Mesodermal cell (in vitro differentiated cells): ENCODE measurements around the gene HOMER3.

ENCODE experiments used
- H3K27ac ChIP-seq: 2 replicates; pipeline ENCODE4 v1.7.0; 2013; ENCODE audit warnings: mild to moderate bottlenecking, low read depth, low read length, moderate library complexity; ENCODE audit not compliant: severe bottlenecking
- H3K36me3 ChIP-seq: 2 replicates; pipeline ENCODE4 v1.7.1; 2013; ENCODE audit warnings: mild to moderate bottlenecking, low read length, moderate library complexity; ENCODE audit not compliant: control insufficient read depth, insufficient read depth
- H3K4me1 ChIP-seq: one replicate; pipeline ENCODE4 v1.7.1; 2013; ENCODE audit warnings: mild to moderate bottlenecking, low read length; ENCODE audit not compliant: insufficient read depth, control insufficient read depth, poor library complexity, severe bottlenecking
- H3K4me3 ChIP-seq: 2 replicates; pipeline ENCODE4 v1.7.0; 2013; ENCODE audit warnings: low read length, control low read depth, mild to moderate bottlenecking; ENCODE audit not compliant: insufficient read depth, poor library complexity, severe bottlenecking; ENCODE audit errors: extremely low read depth
- H3K9me3 ChIP-seq: 2 replicates; pipeline ENCODE4 v1.7.1; 2013; ENCODE audit warnings: mild to moderate bottlenecking, low read length, moderate library complexity; ENCODE audit not compliant: control insufficient read depth
- WGBS, 2 experiments: methylation state at CpG; one replicate each; pipeline ENCODE4 v1.1.5; 2013; ENCODE audit warnings: missing lambda C conversion rate in 2 of 2; ENCODE audit not compliant: insufficient coverage in 2 of 2; 5-methylcytosine and 5-hydroxymethylcytosine counted together

The HOMER3 gene

DNA sequence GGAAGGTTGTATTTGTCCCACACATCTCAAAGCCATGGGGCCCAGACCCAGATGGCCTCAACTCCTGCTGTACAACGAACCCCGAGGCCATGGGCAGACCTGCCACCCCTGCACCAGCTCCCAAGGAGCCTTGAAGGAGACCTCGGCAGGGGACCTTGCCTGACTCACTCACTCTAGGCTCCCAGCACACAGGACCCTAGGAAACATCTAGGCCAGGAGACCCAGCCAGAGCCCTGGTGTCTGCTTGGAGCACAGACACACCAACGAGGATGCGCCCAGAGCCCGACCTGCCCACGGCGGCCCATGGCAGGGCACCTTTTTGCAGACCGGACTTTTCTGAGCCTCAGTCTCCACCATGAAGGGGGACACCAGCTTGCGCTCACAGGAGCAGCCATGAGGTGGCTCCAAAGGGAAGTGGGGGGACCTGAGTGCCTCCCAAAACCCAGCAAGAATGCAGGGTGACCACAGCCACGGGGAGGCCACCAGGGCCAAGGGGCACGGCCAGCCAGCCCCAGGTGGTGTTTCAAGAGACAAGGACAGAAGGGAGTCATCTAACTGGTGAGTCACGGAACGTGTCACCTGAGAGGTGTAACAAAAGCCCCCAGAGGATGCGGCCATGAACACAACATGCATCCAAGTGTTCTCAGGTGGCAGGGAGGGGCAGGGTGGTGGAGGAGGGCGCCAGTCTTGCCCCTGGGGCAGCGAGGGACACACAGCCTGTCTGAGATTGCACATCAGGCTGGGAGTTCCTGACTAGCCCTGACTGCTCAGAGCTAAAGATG, 40.1 kb downstream of the HOMER3 start:
- no peak overlapping the region for H3K4me3 ChIP-seq
- no peaks in the 10 kb centered on the region for H3K9me3 ChIP-seq
- H3K27ac ChIP-seq, result no peak overlapping the region
- WGBS, 2 experiments, result 92 to 95% methylated on average over 10 to 17 of the region's 17 CpGs
- H3K36me3 ChIP-seq, result peaks cover 45% of the 10 kb centered on the region
- H3K4me1 ChIP-seq, result peaks cover 7% of the 10 kb centered on the region

DNA sequence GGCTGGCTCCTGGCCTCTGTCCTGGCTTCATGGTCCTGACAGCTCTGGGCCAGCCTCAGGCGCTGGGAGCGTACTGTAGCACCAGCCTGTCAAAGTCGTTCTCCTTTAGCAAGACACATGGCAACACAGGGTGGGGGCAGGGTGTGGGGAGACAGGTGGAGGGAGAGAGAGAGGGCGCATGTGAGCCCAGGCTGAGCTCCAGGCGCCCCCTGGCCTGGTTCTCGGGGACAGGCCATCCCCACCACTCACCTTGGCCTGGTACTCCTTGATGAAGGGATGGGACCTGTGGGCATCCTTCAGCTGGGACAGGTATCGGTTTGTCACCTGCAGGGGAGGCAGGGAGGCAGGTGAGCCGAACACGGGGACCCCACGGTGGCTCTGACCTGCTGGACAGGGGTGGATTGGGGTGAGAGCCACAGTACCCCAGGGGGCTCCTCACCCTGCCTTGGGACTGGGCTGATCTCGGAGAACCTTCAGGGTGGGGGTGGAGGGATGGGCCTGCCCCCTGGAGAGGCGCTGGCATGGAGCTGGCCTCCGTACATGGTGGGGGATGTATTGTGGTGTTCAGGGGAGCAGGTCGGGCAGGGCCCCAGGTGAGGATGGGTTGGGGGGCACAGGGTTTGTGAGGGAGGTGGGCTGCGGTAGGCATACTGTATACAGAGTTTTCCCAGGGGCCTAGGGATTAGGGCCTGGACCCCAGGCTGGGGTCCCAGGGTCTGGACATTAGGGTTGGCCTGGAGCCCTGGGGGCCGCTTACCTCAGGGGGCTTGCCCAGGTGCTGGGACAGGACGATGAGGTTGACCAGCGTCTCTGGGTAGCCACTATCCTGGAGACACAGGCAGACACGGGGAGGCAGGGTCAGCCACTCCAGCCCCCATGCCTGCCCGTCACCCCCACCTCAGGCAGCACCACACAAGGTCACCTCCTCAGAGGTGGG, 41.1 kb downstream of the HOMER3 start:
- peaks cover 7% of the 10 kb centered on the region for H3K4me1 ChIP-seq
- WGBS, 2 experiments, result 93 to 96% methylated on average over 12 to 17 of the region's 20 CpGs
- H3K36me3 ChIP-seq, result peaks cover 40% of the 10 kb centered on the region

DNA sequence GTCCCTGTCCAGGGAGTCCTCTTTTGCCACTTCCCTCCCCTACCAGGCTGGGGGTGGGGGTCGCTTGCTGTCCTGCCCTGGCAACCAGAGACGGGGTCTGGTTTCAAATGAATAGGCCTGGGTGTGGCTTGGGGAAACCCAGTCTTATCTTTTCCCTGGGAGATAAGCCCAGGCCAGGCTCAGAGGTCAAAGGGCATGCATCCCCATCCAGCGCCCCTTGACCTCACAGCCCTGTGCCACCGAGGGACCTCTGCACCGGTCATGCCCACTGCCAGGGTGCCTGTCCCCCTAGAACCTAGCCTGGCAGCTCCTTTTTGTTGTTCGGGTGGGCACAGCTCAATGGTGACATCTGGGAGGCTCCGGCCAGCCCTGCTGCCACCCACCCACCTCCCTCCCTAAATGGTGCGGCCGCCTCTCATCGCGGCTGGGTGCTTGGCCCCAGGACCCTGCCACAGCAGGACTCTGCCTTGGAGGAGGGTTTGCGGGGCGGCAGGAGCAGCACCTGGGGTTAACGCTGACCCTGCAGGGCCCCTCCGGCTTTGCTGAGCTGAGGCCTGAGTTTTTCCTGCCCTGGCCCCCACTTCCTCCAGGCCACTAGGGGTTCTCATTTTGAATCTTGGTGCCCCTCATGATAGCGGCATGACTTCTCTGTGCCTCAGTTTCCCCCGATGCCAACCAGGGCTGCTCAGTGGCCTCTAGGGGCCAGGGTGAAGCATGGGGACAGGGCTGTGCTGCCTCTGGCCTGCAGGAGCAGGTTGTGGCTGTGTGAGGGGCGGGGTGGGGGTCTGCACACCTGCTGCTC, 42.2 kb downstream of the HOMER3 start:
- WGBS, 2 experiments, result 83 to 86% methylated on average over 13 to 15 of the region's 18 CpGs
- peaks cover 32% of the 10 kb centered on the region for H3K36me3 ChIP-seq
- peak overlapping the region; percentile 33 for H3K27ac ChIP-seq
- no peak overlapping the region for H3K4me3 ChIP-seq
- H3K9me3 ChIP-seq, result no peaks in the 10 kb centered on the region
- peaks cover 14% of the 10 kb centered on the region for H3K4me1 ChIP-seq

More for the DNA sequence above, 41.1 kb downstream of the HOMER3 start:
- Histone ChIP-seq H3K9me3 (no peaks in the 10 kb centered on the region), H3K4me3 (no peak overlapping the region), H3K27ac (no peak overlapping the region)

DNA sequence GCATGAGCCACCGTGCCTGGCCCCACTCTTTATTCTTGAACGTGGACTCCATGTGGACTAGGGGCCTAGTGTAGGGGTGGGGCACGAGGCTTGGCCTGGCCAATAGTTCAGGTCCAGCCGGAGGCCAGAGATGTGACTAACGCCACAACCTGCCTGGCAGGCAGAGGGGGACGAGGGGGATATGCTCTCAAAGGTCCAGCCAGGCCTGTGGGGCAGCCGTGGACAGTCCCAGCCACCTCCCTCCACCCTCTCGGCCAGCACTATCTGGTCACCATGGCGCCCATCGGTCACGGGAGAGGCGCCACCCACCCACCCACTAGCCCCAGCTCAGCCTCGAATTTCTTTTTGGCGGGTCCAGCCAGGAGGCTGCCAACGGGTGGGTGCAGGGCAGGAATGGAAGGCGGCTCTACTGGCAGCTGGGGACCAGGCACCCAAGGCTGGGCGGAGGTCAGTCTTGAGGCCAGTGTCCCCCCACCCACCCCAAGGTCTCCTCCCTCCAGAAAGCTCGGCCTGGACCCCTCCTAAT, 42.9 kb downstream of the HOMER3 start:
- peak overlapping the region; percentile 33 for H3K27ac ChIP-seq
- 74 to 78% methylated on average over 13 to 15 of the region's 18 CpGs for WGBS, 2 experiments

DNA sequence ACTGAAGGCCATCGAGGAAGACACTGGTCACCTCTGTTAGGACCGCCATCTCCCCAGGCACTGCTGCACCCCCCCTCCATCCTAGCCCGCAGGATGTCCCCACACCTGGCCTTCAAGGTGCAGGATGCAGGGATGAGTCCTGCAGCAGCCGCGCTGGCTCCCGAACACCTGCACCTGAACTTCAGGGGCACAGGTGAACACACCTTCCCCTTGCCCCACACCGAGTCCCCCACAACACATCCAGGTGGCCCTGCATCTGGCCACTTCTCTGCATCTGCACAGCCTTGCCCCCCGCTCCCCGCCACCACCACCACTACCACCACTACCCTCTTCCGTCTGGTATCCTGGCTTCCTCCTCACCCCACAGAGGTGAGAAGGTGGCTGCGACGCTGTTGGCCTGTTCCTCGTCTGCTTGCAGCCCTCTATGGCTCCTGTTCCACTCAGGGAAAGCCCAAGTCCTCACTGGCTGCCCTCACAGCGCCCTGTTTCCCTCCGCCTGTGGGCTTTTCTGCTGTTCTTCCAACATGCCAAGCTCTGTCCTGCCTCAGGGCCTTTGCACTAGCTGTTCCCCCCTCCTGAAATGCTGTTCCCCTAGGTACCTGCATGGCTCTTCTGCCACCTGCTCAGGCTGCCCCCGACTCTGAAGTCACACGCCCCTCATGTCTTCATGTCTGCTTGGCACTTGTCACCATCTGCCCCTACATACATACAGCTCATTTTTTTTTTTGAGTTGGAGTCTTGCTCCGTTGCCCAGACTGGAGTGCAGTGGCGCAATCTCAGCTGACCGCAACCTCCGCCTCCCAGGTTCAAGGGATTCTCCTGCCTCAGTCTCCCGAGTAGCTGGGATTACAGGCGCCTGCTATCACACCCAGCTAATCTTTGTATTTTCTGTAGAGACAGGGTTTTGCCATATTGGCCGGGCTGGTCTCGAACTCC, 43.7 kb downstream of the HOMER3 start:
- Histone ChIP-seq H3K4me3 (no peak overlapping the region), H3K36me3 (peaks cover 23% of the 10 kb centered on the region), H3K27ac (no peak overlapping the region), H3K4me1 (peaks cover 14% of the 10 kb centered on the region), H3K9me3 (no peaks in the 10 kb centered on the region)
- 92 to 95% methylated on average over 20 to 21 of the region's 25 CpGs for WGBS, 2 experiments

More for the DNA sequence above, 42.9 kb downstream of the HOMER3 start:
- H3K9me3 ChIP-seq, result no peaks in the 10 kb centered on the region
- peaks cover 28% of the 10 kb centered on the region for H3K36me3 ChIP-seq
- peaks cover 14% of the 10 kb centered on the region for H3K4me1 ChIP-seq
- H3K4me3 ChIP-seq, result no peak overlapping the region

DNA sequence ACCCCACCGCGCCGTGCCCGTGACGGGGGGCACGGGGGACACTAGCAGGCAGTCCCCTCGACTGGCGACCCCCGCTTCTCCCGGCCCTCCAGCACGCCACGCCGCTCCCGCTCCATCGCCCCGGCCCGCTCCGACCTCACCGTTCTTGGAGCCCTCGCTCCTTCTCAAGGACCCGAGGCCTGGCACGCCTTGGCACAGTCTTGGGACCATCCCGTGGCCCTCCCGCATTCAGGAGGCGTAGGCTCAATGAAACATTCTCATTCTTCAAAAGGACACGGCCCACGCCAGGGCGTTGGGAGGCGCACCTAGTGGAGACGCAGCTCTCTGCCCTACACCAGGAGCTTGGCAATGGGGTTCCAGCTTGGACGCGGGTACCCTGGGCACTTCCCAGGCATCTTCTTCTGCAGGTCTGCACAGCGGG, 44.6 kb downstream of the HOMER3 start:
- Histone ChIP-seq H3K9me3 (no peaks in the 10 kb centered on the region), H3K4me1 (peaks cover 14% of the 10 kb centered on the region), H3K36me3 (peaks cover 18% of the 10 kb centered on the region), H3K27ac (no peak overlapping the region), H3K4me3 (peak overlapping the region; percentile 18)
- 42 to 50% methylated on average over 20 to 25 of the region's 33 CpGs for WGBS, 2 experiments

DNA sequence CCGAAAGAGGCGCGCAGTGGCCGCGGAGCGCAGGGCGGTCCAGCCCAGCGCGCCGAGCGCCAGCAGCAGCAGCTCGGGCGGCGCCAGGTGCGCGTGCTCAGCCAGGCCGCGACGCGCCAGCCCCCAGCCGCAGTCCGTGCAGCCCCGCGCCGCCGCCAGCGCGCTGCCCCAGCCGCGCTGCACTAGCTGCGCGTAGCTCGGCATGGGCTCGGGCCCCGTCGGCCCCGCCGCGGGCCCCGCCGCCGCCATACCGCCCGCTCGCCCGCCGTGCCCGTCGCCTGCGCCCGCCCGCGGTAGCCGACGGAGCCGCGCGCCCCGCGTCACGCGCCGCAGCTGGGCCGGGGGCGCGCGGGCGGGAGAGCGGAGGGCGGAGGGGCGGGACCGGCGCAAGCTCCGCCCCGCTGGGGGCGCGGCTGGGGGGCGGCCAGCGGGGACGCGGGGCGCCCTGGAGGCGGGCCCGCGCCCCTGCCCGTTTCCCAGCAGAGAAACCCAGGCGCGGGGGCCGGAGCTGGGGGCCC, 45.1 kb downstream of the HOMER3 start, which contains the start of gene CERS1:
TSS of gene CERS1 (minus strand) at position 335 of the 518 bp plus-strand sequence. CDS start at position 249, 86 bp downstream.
- Histone ChIP-seq H3K4me3 (peak within 1 kb of the TSS; percentile 70), H3K27ac (peak within 1 kb of the TSS; percentile 19), H3K36me3 (peaks cover 13% of the 10 kb centered on the region), H3K9me3 (no peaks in the 10 kb centered on the region), H3K4me1 (peaks cover 14% of the 10 kb centered on the region)
- 0 to 2% methylated on average over 10 to 11 of the region's 89 CpGs for WGBS, 2 experiments

DNA sequence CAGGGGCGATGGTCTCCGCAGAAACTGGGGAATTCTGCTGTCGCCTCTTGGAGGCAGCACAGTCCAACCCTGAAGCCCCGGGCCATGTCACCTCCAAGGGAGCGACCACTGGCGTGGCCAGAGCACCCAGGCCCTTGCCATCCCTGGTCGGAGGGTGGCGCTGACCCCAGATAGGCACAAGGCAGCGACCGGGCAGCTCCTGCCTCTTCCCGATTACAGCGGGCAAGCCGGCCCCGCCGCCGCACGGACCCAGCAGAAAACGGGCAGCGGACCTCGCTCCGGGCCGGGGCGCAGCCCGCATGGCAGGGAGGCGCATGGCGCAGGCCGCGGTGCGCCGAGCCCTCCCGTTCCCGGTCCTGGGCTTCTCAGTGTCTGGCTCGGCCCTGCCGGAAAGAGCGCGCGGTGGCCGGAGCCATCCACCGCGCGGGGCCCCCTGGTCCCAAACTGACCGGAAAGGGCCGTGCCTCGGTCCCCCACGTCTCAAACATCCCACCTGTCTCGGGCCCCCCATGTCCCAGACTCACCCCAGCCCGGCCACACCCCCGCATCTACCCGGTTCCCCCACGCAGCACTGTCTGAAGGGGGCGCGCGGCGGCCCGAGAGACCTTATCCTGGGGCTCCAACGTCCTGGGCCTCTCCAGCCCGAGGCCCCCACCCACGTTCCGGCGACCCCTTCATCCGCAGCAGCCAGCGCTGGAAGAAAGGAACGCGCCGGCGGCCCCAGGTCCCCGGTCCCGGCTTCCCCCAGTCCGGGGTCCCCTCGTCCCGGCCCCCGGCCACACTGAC, 45.8 kb downstream of the HOMER3 start:
- Histone ChIP-seq H3K36me3 (peaks cover 10% of the 10 kb centered on the region), H3K27ac (peak overlapping the region; percentile 19), H3K4me1 (peaks cover 14% of the 10 kb centered on the region), H3K9me3 (no peaks in the 10 kb centered on the region), H3K4me3 (peak overlapping the region; percentile 70)
- whole genome bisulfite sequencing, 2 experiments, result 0 to 1% methylated on average over 58 to 68 of the region's 72 CpGs
